Uterus (tissue), 2 donors: ENCODE measurements around the gene HHAT.

Experiments used
- POLR2A ChIP-seq, 2 donors: fragments of 450-650 bp; IDR thresholded peaks; one replicate each; pipeline ENCODE4 v1.6.1; 2016; ENCODE audit warnings: antibody characterized with exemption in 2 of 2, mild to moderate bottlenecking in 1 of 2, moderate library complexity in 1 of 2
- TF ChIP-seq, protein P1 (sequence below), 4 experiments: fragments of 200-600 bp in 2 of 4; fragments of 450-650 bp in 2 of 4; sonication (generic) in 2 of 4; IDR thresholded peaks; one replicate each; pipeline ENCODE4 v1.5.1; 2016 to 2019; ENCODE audit warnings: antibody characterized with exemption in 4 of 4, mild to moderate bottlenecking in 2 of 4, moderate library complexity in 1 of 4

DNA sequence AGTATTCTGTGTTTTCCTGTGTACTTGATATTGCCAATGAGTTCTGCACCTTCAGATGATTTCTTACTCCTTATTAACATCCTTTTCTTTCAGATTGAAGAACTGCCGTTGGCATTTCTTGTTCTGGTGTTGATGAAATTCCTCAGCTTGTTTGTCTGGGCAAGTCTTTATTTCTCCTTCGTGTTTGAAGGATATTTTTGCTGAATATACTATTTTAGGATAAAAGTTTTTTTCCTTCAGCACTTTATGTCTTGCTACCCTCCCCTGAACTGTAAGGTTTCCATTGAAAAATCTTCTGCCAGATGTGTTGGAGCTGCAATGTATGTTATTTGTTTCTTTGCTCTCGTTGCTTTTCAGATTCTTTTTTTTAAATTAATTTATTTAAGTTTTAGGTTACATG lies 265.9 kb downstream of the HHAT start:
- TF ChIP-seq, protein P1, sequence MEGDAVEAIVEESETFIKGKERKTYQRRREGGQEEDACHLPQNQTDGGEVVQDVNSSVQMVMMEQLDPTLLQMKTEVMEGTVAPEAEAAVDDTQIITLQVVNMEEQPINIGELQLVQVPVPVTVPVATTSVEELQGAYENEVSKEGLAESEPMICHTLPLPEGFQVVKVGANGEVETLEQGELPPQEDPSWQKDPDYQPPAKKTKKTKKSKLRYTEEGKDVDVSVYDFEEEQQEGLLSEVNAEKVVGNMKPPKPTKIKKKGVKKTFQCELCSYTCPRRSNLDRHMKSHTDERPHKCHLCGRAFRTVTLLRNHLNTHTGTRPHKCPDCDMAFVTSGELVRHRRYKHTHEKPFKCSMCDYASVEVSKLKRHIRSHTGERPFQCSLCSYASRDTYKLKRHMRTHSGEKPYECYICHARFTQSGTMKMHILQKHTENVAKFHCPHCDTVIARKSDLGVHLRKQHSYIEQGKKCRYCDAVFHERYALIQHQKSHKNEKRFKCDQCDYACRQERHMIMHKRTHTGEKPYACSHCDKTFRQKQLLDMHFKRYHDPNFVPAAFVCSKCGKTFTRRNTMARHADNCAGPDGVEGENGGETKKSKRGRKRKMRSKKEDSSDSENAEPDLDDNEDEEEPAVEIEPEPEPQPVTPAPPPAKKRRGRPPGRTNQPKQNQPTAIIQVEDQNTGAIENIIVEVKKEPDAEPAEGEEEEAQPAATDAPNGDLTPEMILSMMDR (IDR thresholded peaks at IDR 0.05), result no peak
- TF ChIP-seq POLR2A (IDR thresholded peaks at IDR 0.05), result no peak
